Stimulated activated effector memory CD8-positive, alpha-beta T cell treated with anti-CD3 and anti-CD28 coated beads, Interleukin-12 subunit alpha, Interleukin-12 subunit beta, amount 100 ng/mL, for 72 hours (primary cell): ENCODE measurements around the gene ADAMTSL4.
"Not testable (repeated sequence)": the region's sequence is repeated elsewhere in the genome, so short reads cannot be mapped to it uniquely, and the experiment has no call there.

Experiments
- ATAC-seq: fragments of 150-1000 bp; cut with Tn5 transposase; 2 replicates; pipeline ENCODE4 v1.10.0; 2021
- DNase-seq, 2 donors: peaks; one replicate each; pipeline ENCODE4 v3.0.0; 2021 to 2022; ENCODE audit warnings: low spot score in 2 of 2
- H3K27ac Mint-ChIP-seq: one replicate; pipeline ENCODE4 v1.8.0; 2022; ENCODE audit warnings: mild to moderate bottlenecking, mixed read lengths
- H3K36me3 Mint-ChIP-seq: one replicate; pipeline ENCODE4 v1.8.0; 2022; ENCODE audit warnings: mild to moderate bottlenecking, mixed read lengths
- H3K4me1 Mint-ChIP-seq: one replicate; pipeline ENCODE4 v1.8.0; 2022; ENCODE audit warnings: mixed read lengths
- H3K4me3 Mint-ChIP-seq: one replicate; pipeline ENCODE4 v1.8.0; 2022; ENCODE audit warnings: mild to moderate bottlenecking, mixed read lengths
- H3K9me3 Mint-ChIP-seq: one replicate; pipeline ENCODE4 v1.8.0; 2022; ENCODE audit warnings: mixed read lengths

The ADAMTSL4 gene

GRCh38 chr1:150605451-150605731 lies 56.2 kb downstream of the ADAMTSL4 start:
- peak overlapping the region; percentile 93 for H3K27ac Mint-ChIP-seq

GRCh38 chr1:150606463-150607142 lies 57.4 kb downstream of the ADAMTSL4 start:
- Mint-ChIP-seq H3K27ac (peak overlapping the region; percentile 80), H3K36me3 (peaks cover 39% of the 10 kb centered on the region), H3K4me3 (no peak overlapping the region), H3K9me3 (no peaks in the 10 kb centered on the region), H3K4me1 (peaks cover 38% of the 10 kb centered on the region)
- DNase-seq (no peak), ATAC-seq (no peak)

More at GRCh38 chr1:150605451-150605731, 56.2 kb downstream of the ADAMTSL4 start:
- Mint-ChIP-seq H3K4me1 (peaks cover 31% of the 10 kb centered on the region), H3K4me3 (peak overlapping the region; percentile 38), H3K36me3 (peaks cover 36% of the 10 kb centered on the region)
- not testable (repeated sequence) for H3K9me3 Mint-ChIP-seq, ATAC-seq, DNase-seq

GRCh38 chr1:150609732-150610131 lies 60.5 kb downstream of the ADAMTSL4 start:
- DNase-seq (no peak), ATAC-seq (no peak)
- Mint-ChIP-seq H3K9me3 (no peaks in the 10 kb centered on the region), H3K4me3 (no peak overlapping the region), H3K36me3 (peaks cover 41% of the 10 kb centered on the region), H3K27ac (peak overlapping the region; percentile 93), H3K4me1 (peaks cover 49% of the 10 kb centered on the region)
